NCI-H774 (cell line): ENCODE data around the gene AMPD1.

Experiments used
- DNase-seq: peaks from one replicate; lab custom pipeline; 2025; lab: John Stamatoyannopoulos, UW

The AMPD1 gene

DNA sequence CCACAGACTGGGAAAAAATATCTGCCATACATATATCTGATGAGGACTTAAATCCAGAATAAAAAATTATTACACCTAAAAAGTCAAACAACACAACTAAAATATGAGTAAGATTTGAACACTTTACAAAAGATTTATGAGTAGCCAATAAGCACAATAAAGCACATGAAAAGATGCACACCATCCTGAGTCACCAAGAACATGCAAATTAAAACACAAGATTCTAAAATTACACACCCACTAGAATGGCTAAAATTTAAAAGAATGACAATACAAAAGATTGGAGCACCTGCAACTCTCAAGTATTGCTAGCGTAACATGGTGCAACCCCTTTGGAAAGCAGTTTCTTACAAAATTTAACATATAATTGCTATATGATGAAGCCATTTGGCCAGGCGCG, 56.4 kb downstream of the AMPD1 start:
- no peak for DNase-seq

DNA sequence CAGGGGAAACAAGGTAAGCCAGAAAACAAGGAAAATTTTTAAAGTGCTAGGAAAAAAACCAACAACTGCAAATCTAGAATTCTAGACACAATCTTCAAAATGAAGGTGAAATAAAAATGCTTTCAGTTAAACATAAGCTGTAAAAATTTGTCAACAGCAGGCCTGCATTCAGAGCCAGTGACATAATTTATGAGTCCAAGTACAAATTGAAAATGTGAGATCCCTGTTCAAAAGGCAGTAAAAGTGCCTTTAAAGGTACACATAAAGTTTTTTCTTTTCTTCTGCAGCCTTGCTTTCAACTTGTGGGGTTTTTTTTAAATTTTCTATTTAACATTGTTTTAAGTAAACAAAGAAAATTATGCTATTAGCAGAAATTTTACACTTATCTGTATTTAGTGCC, 62.9 kb downstream of the AMPD1 start:
- DNase-seq, result no peak

DNA sequence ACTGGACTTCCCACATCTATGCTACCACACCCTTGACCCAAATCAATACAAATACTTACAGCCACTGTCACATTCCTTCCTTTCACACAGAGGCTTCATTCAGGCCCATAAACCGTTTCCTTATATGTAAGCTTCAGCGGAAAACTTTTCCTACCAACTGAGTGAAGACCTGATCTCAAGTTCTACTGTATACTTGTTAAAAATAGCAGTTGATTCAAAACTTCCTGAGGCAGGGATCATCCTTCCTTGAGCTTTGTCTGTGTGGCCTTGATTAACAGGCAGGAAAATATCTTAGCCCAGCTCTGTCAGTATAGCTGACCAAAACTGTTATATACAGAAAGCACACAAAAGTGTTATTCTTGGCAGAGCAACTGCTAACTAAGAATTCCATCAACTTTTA, 68.2 kb downstream of the AMPD1 start:
- no peak for DNase-seq

DNA sequence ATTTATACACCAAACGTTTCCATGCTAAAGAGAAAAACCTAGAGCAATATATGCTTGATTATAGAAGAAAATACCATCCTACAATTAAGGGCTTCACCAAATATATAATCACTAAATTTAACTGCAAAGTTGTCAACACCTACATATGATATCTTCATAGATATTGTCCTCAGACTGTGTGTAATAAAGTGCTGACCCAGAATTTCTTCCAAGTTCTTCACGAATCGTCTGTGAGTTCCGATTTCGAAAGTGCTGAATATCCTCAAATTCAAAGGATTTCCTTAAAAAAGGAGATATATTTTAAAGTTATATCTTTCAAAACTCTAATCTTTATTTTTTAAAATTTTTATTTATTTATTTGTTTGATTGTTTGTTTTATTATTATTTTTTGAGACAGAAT, 72.0 kb downstream of the AMPD1 start:
- DNase-seq, result no peak
